GM20431 (cell line): Measurements from ENCODE around the gene LRRC4C.

Experiments
- in situ Hi-C: fragments of 300-500 bp; cut with MseI, MboI; formaldehyde crosslinking; loops from one replicate; pipeline ENCODE4 v1.15.0; 2020; ENCODE audit warnings: low sequenced_read_pairs; ENCODE audit not compliant: unreplicated experiment

Gene LRRC4C

GRCh38 chr11:40104941-40105550 lies 1354.4 kb downstream of the LRRC4C start:
- in situ Hi-C loops = no loop called here

GRCh38 chr11:40100781-40101180 lies 1358.7 kb downstream of the LRRC4C start:
- in situ Hi-C loops = no loop called here

- in situ Hi-C loops = no loop called here
Observed at GRCh38 chr11:40100162-40100553, 1359.3 kb downstream of the LRRC4C start.

- in situ Hi-C loops = no loop called here
Observed at GRCh38 chr11:40099426-40100161, 1359.9 kb downstream of the LRRC4C start.

DNA sequence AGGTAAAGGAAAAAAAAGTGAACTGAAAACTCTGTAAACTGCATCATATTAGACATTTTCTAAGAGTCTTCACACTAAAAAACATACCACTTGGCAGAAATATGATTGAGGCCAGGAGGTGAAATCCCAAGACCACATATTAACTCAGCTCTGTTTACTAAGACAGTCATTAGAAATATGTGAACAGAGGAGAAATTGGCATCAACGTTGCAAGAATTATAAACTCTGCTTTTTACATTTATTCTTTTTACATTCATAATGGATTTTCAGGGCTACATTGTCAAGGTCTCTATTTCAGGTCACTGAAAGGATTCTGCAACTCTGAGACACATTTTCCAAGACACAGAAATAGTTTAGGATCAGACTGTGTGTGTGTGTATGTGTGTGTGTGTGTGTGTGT lies 1364.0 kb downstream of the LRRC4C start:
- in situ Hi-C loops = no loop called here

DNA sequence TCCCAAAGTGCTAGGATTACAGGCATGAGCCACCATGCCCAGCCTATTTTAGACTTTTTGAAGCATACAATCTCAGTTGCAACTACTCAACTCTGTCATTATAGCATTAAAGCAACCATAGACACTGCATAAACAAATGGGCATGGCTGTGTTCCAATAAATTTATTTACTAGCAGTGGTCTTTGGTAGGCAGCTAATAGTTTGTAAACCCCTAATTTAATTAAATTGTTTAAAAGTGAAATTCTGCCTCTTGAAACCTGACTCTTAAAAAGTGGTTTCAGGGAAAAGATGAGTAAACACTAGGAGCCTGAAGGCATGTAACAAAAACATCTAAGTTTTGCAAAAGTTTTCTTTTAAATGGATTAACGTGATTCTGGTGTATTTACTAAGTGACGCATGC lies 1364.5 kb downstream of the LRRC4C start:
- in situ Hi-C loops = no loop called here

GRCh38 chr11:40080434-40080833 lies 1379.0 kb downstream of the LRRC4C start:
- in situ Hi-C loops = no loop called here
